ENCODE measurements around the gene CDS1. TPM values are rescaled to one million over a fixed set of nuclear protein-coding genes. Genes with fewer than 3 reads are reported as not detected.

CDS1 gene
- total and polyA plus RNA-seq, 2 experiments from 2014 or later = 10.0 to 22.6 TPM

GRCh38 chr4:84678976-84679744 is 96.2 kb downstream of the CDS1 start:
- peaks cover 33% of the 10 kb centered on the region for H3K36me3 ChIP-seq (ENCODE audit: insufficient read depth)
- no peaks in the 10 kb centered on the region for H3K27me3 Mint-ChIP-seq (ENCODE audit: insufficient read depth, low read depth, poor library complexity)
- H3K36me3 Mint-ChIP-seq (ENCODE audit: low read depth) = peaks cover 66% of the 10 kb centered on the region

More at GRCh38 chr4:84678976-84679744, 96.2 kb downstream of the CDS1 start:
- ATAC-seq (no peak), DNase-seq (ENCODE audit: low spot score) (no peak)
- TF ChIP-seq NANOG (IDR thresholded peaks at IDR 0.05; ENCODE audit: borderline replicate concordance) (no peak), ETS1 (IDR thresholded peaks at IDR 0.05) (no peak), EZH2phosphoT487 (IDR thresholded peaks at IDR 0.05; ENCODE audit: unreplicated experiment) (no peak), ZNF331 (CRISPR knock-in tag; IDR thresholded peaks at IDR 0.05; ENCODE audit: low read depth) (no peak), REST (IDR thresholded peaks at IDR 0.05; ENCODE audit: unreplicated experiment) (no peak), CREB1 (CRISPR knock-in tag; IDR thresholded peaks at IDR 0.05; ENCODE audit: low read depth) (no peak), EZH2 (IDR thresholded peaks at IDR 0.05; ENCODE audit: low read depth, unreplicated experiment) (no peak), ZNF114 (CRISPR knock-in tag; IDR thresholded peaks at IDR 0.05) (no peak), STAT1 (IDR thresholded peaks at IDR 0.05; ENCODE audit: unreplicated experiment) (no peak), POLR2AphosphoS5 (IDR thresholded peaks at IDR 0.05; ENCODE audit: low read depth) (no peak), JUNB (IDR thresholded peaks at IDR 0.05; ENCODE audit: unreplicated experiment) (no peak)
- TF ChIP-seq, protein P1, sequence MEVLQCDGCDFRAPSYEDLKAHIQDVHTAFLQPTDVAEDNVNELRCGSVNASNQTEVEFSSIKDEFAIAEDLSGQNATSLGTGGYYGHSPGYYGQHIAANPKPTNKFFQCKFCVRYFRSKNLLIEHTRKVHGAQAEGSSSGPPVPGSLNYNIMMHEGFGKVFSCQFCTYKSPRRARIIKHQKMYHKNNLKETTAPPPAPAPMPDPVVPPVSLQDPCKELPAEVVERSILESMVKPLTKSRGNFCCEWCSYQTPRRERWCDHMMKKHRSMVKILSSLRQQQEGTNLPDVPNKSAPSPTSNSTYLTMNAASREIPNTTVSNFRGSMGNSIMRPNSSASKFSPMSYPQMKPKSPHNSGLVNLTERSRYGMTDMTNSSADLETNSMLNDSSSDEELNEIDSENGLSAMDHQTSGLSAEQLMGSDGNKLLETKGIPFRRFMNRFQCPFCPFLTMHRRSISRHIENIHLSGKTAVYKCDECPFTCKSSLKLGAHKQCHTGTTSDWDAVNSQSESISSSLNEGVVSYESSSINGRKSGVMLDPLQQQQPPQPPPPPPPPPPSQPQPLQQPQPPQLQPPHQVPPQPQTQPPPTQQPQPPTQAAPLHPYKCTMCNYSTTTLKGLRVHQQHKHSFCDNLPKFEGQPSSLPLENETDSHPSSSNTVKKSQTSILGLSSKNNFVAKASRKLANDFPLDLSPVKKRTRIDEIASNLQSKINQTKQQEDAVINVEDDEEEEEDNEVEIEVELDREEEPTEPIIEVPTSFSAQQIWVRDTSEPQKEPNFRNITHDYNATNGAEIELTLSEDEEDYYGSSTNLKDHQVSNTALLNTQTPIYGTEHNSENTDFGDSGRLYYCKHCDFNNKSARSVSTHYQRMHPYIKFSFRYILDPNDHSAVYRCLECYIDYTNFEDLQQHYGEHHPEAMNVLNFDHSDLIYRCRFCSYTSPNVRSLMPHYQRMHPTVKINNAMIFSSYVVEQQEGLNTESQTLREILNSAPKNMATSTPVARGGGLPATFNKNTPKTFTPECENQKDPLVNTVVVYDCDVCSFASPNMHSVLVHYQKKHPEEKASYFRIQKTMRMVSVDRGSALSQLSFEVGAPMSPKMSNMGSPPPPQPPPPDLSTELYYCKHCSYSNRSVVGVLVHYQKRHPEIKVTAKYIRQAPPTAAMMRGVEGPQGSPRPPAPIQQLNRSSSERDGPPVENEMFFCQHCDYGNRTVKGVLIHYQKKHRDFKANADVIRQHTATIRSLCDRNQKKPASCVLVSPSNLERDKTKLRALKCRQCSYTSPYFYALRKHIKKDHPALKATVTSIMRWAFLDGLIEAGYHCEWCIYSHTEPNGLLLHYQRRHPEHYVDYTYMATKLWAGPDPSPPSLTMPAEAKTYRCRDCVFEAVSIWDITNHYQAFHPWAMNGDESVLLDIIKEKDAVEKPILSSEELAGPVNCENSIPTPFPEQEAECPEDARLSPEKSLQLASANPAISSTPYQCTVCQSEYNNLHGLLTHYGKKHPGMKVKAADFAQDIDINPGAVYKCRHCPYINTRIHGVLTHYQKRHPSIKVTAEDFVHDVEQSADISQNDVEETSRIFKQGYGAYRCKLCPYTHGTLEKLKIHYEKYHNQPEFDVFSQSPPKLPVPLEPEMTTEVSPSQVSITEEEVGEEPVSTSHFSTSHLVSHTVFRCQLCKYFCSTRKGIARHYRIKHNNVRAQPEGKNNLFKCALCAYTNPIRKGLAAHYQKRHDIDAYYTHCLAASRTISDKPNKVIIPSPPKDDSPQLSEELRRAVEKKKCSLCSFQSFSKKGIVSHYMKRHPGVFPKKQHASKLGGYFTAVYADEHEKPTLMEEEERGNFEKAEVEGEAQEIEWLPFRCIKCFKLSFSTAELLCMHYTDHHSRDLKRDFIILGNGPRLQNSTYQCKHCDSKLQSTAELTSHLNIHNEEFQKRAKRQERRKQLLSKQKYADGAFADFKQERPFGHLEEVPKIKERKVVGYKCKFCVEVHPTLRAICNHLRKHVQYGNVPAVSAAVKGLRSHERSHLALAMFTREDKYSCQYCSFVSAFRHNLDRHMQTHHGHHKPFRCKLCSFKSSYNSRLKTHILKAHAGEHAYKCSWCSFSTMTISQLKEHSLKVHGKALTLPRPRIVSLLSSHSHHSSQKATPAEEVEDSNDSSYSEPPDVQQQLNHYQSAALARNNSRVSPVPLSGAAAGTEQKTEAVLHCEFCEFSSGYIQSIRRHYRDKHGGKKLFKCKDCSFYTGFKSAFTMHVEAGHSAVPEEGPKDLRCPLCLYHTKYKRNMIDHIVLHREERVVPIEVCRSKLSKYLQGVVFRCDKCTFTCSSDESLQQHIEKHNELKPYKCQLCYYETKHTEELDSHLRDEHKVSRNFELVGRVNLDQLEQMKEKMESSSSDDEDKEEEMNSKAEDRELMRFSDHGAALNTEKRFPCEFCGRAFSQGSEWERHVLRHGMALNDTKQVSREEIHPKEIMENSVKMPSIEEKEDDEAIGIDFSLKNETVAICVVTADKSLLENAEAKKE (CRISPR knock-in tag; IDR thresholded peaks at IDR 0.05) = no peak
- Mint-ChIP-seq H3K27ac (no peak overlapping the region), H3K4me3 (no peak overlapping the region), H3K9me3 (no peaks in the 10 kb centered on the region), H3K4me1 (peaks cover 14% of the 10 kb centered on the region)
- H3K4me3 ChIP-seq = no peak overlapping the region
- no peak overlapping the region for H3K4me2 ChIP-seq
- no peaks in the 10 kb centered on the region; the same call in 1 of the 2 replicates for H3K4me1 ChIP-seq (ENCODE audit: insufficient read depth)
- H3K9me2 ChIP-seq (ENCODE audit: insufficient read depth) = no peaks in the 10 kb centered on the region
- H4K20me1 ChIP-seq (replicated peaks; ENCODE audit: insufficient read depth) = no peaks in the 10 kb centered on the region; the same call in 1 of the 2 replicates
- H3K27me3 ChIP-seq (ENCODE audit: insufficient read depth) = no peaks in the 10 kb centered on the region
- H3K27ac ChIP-seq (ENCODE audit: low read depth) = no peak overlapping the region
- H3K79me2 ChIP-seq (replicated peaks; ENCODE audit: insufficient read depth) = no peaks in the 10 kb centered on the region
- no peaks in the 10 kb centered on the region for H3F3A ChIP-seq (replicated peaks; ENCODE audit: low read depth)
- no peak overlapping the region for H2AFZ ChIP-seq
